ENCODE measurements around the gene CLUH. TPM values are rescaled to one million over a fixed set of nuclear protein-coding genes. Genes with fewer than 3 reads are reported as not detected.

CLUH gene
- total RNA-seq, 2 donors from 2014 or later = 68.5 to 137 TPM

- no peaks in the 10 kb centered on the region for H3K27me3 ChIP-seq (replicated peaks; ENCODE audit: insufficient read depth)
- TF ChIP-seq POLR2A (IDR thresholded peaks at IDR 0.05) (no peak), POLR2AphosphoS5 (IDR thresholded peaks at IDR 0.05) (no peak)
- TF ChIP-seq, protein P1, sequence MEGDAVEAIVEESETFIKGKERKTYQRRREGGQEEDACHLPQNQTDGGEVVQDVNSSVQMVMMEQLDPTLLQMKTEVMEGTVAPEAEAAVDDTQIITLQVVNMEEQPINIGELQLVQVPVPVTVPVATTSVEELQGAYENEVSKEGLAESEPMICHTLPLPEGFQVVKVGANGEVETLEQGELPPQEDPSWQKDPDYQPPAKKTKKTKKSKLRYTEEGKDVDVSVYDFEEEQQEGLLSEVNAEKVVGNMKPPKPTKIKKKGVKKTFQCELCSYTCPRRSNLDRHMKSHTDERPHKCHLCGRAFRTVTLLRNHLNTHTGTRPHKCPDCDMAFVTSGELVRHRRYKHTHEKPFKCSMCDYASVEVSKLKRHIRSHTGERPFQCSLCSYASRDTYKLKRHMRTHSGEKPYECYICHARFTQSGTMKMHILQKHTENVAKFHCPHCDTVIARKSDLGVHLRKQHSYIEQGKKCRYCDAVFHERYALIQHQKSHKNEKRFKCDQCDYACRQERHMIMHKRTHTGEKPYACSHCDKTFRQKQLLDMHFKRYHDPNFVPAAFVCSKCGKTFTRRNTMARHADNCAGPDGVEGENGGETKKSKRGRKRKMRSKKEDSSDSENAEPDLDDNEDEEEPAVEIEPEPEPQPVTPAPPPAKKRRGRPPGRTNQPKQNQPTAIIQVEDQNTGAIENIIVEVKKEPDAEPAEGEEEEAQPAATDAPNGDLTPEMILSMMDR (IDR thresholded peaks at IDR 0.05) = no peak
- no peak overlapping the region for H3K27ac ChIP-seq
- no peak overlapping the region for H3K4me3 ChIP-seq
- no peaks in the 10 kb centered on the region for H3K36me3 ChIP-seq
- intact Hi-C loops (cut with DNase I) = no loop called here
- DNase-seq (ENCODE audit: low spot score) = no peak
- no peaks in the 10 kb centered on the region for H3K9me3 ChIP-seq
- 88% methylated on average over 15 of the region's 15 CpGs for WGBS
- H3K4me1 ChIP-seq (replicated peaks) = no peaks in the 10 kb centered on the region
These were observed 26.1 kb upstream of the CLUH start for GRCh38 chr17:2737693-2738092.

DNA sequence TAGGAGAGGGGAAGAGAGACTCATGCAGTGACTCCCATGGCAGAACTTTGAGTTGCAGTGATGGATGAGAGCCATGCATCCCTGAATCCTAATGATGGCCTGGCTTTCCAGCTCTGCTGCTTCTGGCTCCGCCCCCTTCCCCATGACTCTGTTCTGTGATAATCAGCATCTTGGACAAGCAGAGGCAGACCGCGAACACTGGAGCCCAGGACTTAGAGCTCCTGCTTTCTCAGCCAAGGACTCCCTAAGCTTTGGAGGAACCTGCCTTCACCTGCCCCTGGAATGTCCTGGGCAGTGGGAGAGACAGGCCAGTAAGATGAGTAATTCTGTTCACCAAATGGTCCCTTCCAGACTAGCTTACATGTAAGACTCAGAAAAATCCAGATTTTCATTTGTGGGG is 25.4 kb upstream of the CLUH start:
- intact Hi-C loops (cut with DNase I) = no loop called here
- TF ChIP-seq, protein P1 (IDR thresholded peaks at IDR 0.05) = no peak
- TF ChIP-seq POLR2AphosphoS5 (IDR thresholded peaks at IDR 0.05) (no peak), POLR2A (IDR thresholded peaks at IDR 0.05) (no peak)
- Histone ChIP-seq H3K4me1 (replicated peaks) (no peaks in the 10 kb centered on the region), H3K9me3 (no peaks in the 10 kb centered on the region), H3K36me3 (no peaks in the 10 kb centered on the region), H3K4me3 (no peak overlapping the region), H3K27ac (no peak overlapping the region), H3K27me3 (replicated peaks; ENCODE audit: insufficient read depth) (no peaks in the 10 kb centered on the region)
- WGBS = 60% methylated on average over 3 of the region's 3 CpGs
- no peak for DNase-seq (ENCODE audit: low spot score)

DNA sequence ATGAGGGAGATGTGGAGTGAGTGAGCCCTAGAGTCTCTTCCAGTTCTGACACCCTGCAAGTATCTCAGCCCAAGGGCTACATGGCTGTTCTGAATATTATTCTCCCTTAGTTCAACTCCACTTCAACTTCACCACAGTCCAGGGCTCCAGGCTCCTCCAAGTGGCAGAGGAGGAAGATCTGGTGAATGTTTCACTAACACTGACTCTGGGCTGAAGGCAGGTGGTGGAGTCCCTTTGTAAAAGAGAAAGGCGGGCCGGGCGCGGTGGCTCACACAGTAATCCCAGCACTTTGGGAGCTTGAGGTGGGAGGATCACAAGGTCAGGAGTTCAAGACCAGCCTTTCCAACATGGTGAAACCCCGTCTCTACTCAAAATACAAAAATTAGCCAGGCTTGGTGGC is 24.3 kb upstream of the CLUH start:
- no peak overlapping the region for H3K4me3 ChIP-seq
- no peaks in the 10 kb centered on the region for H3K9me3 ChIP-seq
- TF ChIP-seq POLR2A (IDR thresholded peaks at IDR 0.05) (no peak), POLR2AphosphoS5 (IDR thresholded peaks at IDR 0.05) (no peak)
- TF ChIP-seq, protein P1 (IDR thresholded peaks at IDR 0.05) = no peak
- no peaks in the 10 kb centered on the region for H3K27me3 ChIP-seq (replicated peaks; ENCODE audit: insufficient read depth)
- intact Hi-C loops (cut with DNase I) = no loop called here
- no peak for DNase-seq (ENCODE audit: low spot score)
- no peaks in the 10 kb centered on the region for H3K36me3 ChIP-seq
- H3K4me1 ChIP-seq (replicated peaks) = no peaks in the 10 kb centered on the region
- 60% methylated on average over 5 of the region's 5 CpGs for WGBS
- no peak overlapping the region for H3K27ac ChIP-seq

DNA sequence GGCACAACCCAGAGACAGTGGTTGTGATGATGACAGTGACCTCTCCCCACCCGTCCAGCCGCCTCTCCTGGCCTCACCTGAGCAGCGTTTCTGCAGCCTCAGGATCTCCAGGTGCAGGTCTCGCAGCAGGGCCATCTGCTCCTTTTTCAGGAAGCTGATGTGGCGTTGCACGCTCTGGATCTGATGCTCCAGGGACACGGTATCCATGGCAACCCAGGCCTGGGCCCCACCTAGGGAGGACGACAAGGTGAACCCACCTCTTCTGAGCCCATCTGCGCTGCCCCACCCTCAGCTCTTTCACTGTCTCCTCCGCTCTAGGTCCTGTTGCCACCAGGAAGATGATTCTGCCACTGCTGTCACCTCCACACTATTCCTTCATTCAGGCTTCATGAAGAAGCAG is 23.4 kb upstream of the CLUH start:
- H3K4me3 ChIP-seq = no peak overlapping the region
- H3K36me3 ChIP-seq = no peaks in the 10 kb centered on the region
- 76% methylated on average over 10 of the region's 10 CpGs for WGBS
- H3K27me3 ChIP-seq (replicated peaks; ENCODE audit: insufficient read depth) = no peaks in the 10 kb centered on the region
- H3K4me1 ChIP-seq (replicated peaks) = no peaks in the 10 kb centered on the region
- H3K9me3 ChIP-seq = no peaks in the 10 kb centered on the region
- no peak for DNase-seq (ENCODE audit: low spot score)
- intact Hi-C loops (cut with DNase I) = no loop called here
- TF ChIP-seq, protein P1 (IDR thresholded peaks at IDR 0.05) = no peak
- TF ChIP-seq POLR2A (IDR thresholded peaks at IDR 0.05) = no peak
- no peak overlapping the region for H3K27ac ChIP-seq

- intact Hi-C loops (cut with DNase I) = no loop called here
- no peaks in the 10 kb centered on the region for H3K36me3 ChIP-seq
- H3K27me3 ChIP-seq (replicated peaks; ENCODE audit: insufficient read depth) = no peaks in the 10 kb centered on the region
- no peak for TF ChIP-seq POLR2AphosphoS5 (IDR thresholded peaks at IDR 0.05)
- TF ChIP-seq, protein P1 (IDR thresholded peaks at IDR 0.05) = no peak
- no peak for TF ChIP-seq POLR2A (IDR thresholded peaks at IDR 0.05)
- H3K4me1 ChIP-seq (replicated peaks) = no peaks in the 10 kb centered on the region
- no peak for DNase-seq (ENCODE audit: low spot score)
- H3K4me3 ChIP-seq = no peak overlapping the region
- no peaks in the 10 kb centered on the region for H3K9me3 ChIP-seq
- H3K27ac ChIP-seq = no peak overlapping the region
- 80% methylated on average over 10 of the region's 10 CpGs for WGBS
These were observed 20.2 kb upstream of the CLUH start for GRCh38 chr17:2731807-2732206.

Measured in prostate gland (tissue), 2 donors.